ENCODE data around the gene RSKR.
"Not testable (repeated sequence)": the region's sequence is repeated elsewhere in the genome, so short reads cannot be mapped to it uniquely, and the experiment has no call there.

Gene RSKR, protein sequence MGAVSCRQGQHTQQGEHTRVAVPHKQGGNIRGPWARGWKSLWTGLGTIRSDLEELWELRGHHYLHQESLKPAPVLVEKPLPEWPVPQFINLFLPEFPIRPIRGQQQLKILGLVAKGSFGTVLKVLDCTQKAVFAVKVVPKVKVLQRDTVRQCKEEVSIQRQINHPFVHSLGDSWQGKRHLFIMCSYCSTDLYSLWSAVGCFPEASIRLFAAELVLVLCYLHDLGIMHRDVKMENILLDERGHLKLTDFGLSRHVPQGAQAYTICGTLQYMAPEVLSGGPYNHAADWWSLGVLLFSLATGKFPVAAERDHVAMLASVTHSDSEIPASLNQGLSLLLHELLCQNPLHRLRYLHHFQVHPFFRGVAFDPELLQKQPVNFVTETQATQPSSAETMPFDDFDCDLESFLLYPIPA

DNA sequence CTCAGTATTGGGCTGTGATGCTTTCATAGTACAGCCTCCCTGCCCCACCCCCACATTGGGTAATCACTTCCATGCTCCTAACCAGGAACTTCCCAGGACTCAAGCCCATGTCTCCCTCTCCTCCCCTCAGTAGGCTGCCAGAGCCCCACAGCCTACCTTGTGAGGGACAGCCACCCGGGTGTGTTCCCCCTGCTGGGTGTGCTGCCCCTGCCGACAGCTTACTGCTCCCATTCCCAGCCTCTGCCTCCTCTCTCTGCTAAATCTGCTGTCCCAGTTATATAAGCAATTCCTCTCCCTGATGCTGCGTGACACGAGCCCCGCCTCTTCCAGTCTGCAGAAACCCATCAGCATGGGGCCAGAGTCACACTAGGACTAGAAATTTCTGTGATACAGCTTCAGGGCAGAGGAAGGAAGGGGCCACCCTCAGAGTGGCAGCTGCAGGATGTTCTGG, at the start of gene RSKR:
Gene RSKR (minus strand): TSS at position 255 of the 451 bp plus-strand sequence. CDS start 24 bp downstream, at position 231.
- no peak for DNase-seq

- no peak for DNase-seq
Measured at GRCh38 chr17:28663723-28664122, 49.7 kb upstream of the RSKR start.

GRCh38 chr17:28662527-28662829, 48.5 kb upstream of the RSKR start:
- DNase-seq: no peak

DNA sequence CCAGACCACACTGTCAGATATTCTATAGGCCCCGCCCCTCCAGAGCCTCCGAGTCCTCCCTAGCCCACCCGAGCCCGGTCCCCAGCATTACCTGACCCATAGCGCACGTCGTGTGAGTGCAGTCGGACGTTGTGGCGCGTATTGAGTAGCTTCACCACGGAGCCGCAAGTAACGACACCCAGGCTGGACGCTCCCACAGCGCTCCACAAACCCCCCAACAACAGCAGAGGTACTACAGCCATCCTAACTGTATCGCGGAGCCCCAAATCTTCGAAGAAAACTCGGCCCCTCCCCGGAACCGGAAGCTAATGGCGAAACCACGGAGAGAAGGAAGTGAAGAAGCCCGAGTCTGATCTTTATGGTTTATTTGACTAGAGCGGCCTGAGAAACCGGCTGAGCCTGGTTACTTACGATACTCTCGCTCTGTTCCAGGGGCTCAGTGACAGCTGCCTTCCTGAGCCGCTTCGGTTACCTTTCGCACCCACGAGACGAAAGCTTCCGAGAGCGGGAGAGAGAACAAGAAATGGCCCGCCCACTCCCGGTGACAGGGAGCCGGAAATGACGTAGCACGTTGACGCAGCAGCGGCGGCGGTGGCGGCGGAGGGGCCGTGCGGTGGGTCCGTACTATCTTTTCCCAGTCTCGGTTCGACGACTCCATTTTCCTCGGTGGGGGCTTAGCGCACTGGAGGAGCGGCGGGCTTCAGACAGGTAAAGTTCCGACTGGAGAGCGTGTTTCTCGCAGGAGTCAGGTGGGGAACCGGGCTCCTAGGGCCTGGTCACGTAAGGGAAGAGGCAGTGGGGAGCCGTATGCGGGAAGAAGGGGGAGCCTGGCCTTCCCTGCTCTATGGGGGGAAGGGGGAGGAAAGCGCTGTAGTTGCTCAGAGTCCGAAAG, 47.9 kb upstream of the RSKR start, which contains the start of the genes SDF2 and SUPT6H:
Gene SDF2 (minus strand): TSS at position 272 of the 892 bp plus-strand sequence. CDS start 30 bp downstream, at position 242.
Gene SUPT6H (plus strand): TSS at position 571 of the 892 bp plus-strand sequence. CDS start 11,197 bp downstream, outside the sequence.
- DNase-seq: peak; percentile 95

DNA sequence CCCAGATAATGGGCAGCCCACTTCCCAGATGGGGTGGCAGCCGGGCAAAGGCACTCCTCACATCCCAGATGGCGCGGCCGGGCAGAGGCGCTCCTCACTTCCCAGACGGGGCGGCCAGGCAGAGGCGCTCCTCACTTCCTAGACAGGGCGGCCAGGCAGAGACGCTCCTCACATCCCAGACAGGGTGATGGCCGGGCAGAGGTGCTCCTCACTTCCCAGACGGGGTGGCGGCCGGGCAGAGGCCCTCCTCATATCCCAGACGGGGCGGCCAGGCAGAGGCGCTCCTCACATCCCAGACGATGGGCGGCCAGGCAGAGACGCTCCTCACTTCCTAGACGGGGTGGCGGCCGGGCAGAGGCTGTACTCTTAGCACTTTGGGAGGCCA, 45.5 kb upstream of the RSKR start:
- not testable (repeated sequence) for DNase-seq

- not testable (repeated sequence) for DNase-seq
Measured at GRCh38 chr17:28658766-28659496, 44.9 kb upstream of the RSKR start.

- not testable (repeated sequence) for DNase-seq
Measured at GRCh38 chr17:28658342-28658741, 44.4 kb upstream of the RSKR start.

DNA sequence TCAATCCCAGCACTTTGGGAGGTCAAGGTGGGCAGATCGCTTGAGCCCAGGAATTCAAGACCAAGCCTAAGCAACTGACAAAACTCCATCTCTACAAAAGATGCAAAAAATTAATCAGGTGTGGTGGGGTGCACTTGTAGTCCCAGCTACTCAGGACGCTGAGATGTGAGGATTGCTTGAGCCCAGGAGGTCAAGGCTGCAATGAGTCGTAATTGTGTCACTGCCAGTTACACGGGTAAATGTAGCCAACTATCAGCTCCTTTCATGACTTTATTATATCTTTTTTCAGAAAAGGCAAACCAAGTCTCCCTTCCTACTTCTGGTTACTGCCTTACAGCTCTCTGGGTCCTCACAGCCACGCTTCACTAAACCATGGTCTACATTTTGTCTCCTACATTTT, 43.8 kb upstream of the RSKR start:
- no peak for DNase-seq

- no peak for DNase-seq
Measured at GRCh38 chr17:28655160-28655559, 41.2 kb upstream of the RSKR start.

DNA sequence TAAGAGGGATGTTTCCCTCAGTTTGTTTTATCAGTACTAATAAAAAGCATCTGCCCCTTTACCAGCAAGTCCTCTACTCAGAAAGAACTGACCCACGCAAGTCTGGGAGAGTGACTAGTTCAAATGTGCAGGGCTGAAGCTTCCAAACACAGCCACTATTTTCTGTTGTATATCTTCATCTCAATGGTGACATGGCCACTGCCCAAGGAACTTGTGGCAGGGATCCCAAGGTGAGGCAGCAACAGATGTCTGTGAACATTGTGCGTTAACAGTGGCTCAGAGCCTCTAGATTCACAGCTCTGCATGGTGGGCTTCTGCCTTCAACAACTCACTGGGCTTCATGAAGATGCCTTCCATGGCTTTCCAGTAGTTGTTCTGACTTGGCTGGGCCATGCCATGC, 34.7 kb upstream of the RSKR start:
- DNase-seq: no peak

DNA sequence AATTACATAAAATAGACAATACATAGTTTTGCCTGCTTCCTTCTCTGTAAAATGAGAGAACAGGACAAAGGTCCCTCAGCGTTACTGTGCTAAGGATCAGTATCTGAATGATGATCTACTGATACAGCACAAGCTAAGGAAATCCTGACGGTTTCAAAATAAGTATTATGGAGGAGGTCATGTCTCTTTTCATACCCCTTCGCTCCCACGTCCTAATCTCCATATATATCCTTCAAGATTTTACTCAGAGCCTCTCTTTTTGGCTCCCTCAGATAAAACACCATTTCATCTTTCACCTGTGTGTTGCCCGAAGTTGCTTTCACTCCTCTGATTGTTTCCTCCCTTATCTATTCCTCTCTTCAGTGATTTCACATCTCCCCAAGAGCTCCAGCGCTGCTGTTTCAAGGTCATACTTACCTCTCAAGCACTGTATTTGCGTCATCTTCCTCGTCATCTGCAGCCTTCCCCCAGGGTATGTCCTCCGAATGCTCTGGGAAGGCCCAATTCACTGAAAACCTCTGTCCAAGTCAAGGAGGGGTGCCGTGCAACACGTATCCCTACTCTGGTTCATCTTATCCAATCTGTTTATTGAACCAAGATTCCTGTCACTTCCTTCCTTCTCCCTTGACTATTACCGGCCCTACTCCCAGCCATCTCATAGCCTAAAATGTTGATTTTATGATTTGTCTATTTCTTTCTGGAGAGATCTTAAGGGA, 32.2 kb upstream of the RSKR start:
- DNase-seq: no peak

DNA sequence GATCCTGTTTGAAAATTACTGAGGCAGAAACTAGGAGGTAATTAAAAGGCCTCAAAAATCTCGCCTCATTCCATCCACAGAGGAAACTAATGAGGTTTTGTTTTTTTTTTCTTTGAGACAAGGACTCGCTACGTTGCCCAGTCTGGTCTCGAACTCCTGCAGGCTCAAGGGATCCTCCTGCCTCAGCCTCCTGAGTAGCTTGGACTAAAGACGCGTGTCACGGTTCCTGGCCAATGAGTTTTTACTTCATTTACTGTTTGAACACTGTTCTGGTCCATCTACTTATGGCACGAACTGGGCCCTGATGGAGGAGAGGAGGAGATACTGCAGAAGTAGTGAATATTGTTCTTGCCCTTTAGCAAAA, 31.6 kb upstream of the RSKR start:
- DNase-seq: no peak

GRCh38 chr17:28644787-28645575, 31.0 kb upstream of the RSKR start, which contains the start of gene BLTP2:
Gene BLTP2 (minus strand): TSS chr17:28645158. CDS start chr17:28645056, 102 bp downstream.
- peak; percentile 96 for DNase-seq

DNA sequence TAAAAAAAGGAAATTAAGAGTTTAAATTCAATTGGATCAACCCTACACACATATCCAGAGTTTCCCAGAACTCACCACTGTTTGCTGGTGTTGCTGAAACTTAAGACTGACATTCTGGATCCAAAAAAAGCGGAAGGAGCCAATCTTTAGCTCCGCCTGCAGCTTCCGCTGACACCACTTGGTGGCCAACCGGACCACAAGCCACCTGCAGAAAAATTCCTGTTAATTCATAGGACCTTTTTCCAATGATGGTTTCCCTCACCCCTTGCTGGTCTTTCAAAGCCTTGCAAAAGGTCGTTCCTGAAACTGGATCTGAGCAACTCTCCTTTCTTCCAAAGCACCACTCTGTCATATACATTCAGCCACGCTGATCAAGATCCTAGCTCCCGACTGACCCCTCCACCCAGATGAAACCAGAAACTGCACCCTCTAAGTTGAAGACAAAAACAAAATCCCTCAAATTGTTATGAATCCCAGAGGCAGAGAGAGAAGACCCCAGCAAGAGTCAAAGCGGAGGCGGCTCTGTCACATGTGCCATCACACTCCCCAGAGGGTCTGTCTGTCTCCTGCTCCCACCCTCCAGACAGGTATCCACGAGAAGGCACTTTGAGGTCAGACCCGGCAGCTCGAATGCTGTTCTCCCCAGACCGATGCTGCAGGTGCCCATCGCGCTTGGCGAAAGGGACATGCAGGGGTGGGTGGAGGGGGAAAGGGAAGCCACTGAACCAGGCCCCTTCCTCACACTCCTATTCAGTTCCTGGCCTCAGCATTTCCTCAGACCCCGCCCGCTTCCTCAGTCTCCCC, 30.2 kb upstream of the RSKR start:
- DNase-seq: no peak

DNA sequence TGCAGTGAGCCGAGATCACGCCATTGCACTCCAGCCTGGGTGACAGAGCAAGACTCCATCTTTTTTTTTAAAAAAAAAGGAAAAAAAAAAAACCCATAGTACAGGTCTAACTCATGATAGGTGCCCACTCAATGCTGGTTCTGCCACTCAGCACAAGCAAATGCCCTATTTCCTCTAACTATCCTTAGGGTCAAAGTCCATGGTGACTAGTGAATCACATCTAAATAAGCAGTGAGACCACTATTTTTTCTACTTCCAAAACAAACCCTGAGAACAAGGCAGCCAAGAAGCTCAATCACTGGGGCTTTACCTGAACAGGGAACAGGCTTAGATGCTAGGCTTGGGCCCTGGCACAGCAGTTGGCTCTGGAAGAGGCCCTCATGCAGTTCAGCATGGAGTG, 27.6 kb upstream of the RSKR start:
- DNase-seq: no peak

DNA sequence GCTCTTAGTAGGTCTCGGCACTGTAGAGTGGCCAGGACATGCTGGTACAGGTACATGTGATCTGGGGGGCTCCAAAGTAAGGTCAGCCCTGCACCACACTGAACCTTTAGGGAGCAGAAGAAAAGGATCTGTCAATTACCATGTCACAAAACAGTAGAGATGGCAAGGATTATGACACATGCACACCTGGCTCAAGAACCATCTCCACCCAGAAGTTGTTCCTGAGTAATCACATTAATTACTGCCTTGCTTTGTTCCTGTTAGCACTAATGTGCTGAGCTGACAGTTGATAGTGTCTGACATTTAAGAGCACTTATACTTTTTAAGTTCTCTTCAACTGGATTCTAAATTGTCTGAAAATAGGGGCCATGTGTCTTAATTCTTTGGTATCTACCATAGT, 21.5 kb upstream of the RSKR start:
- DNase-seq: no peak

GRCh38 chr17:28634206-28634865, 20.4 kb upstream of the RSKR start:
- no peak for DNase-seq

- no peak for DNase-seq
Measured at GRCh38 chr17:28626818-28627217, 12.8 kb upstream of the RSKR start.

DNA sequence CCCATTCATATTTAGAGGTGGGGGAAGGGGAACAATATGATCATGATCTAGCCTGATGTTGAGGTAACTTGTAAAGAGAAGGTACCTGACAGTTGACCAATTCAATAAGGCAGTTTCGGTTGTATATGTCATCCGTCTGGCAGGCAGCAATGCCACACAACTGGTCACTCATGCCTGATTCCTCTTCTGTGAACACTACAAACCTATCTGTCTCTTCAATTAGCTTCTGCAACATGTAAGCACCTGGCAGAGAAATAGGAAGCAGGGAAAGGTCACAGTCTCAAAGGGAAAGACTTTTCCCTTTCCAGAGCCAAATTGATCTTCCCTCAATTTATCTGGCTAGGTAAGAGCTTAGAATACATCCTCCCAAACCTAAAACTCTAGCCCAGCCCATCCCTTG, 10.2 kb upstream of the RSKR start:
- DNase-seq: no peak

DNA sequence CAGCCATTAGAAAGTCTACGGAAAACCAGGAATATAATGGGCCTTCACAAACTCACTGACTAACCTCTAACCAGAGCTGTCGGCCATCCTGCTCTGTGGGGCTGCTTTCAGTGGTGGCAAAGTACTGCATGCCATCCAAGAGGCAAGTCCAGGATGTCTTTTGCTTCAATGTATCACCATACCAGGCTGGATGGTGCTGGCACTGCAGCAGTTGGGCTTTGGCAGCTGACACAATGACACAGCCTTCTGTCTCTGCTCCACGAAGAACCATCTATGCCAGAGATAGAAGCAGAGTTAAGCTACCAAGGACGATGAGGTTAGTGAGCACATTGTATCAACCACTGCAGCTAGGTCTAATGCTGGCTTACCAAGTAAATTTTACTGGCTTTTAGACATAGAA, 9.7 kb upstream of the RSKR start:
- DNase-seq: no peak

Data from stimulated activated CD4-positive, alpha-beta T cell treated with anti-CD3 and anti-CD28 coated beads, Interleukin-1b, Interleukin-23, amount 100 ng/mL, for 48 hours (primary cell).